Natural killer cell (primary cell): ENCODE measurements around the gene CMTM8. TPM values are rescaled to one million over a fixed set of nuclear protein-coding genes. Genes with fewer than 3 reads are reported as not detected.

Source experiments
- ATAC-seq, 3 donors: fragments of 150-1000 bp in 2 of 3; fragments of 200-7000 bp in 1 of 3; cut with Tn5 transposase; 1 replicate in 1 of 3; 2 replicates in 2 of 3; pipeline ENCODE4 v1.10.0; 2021; ENCODE audit warnings: mild to moderate bottlenecking in 2 of 3, moderate library complexity in 2 of 3
- DNase-seq, 2 donors: peaks; one replicate each; pipeline versions ENCODE4 v3.0.0 to v3.0.0-alpha.2; 2013 to 2021; ENCODE audit warnings: mixed read lengths in 1 of 2
- H3K27ac ChIP-seq: one replicate; pipeline ENCODE4 v1.5.1; 2013; ENCODE audit warnings: mild to moderate bottlenecking, low read length
- H3K27me3 ChIP-seq: one replicate; pipeline ENCODE4 v1.6.1; 2013; ENCODE audit warnings: low read length; ENCODE audit not compliant: control insufficient read depth, insufficient read depth
- H3K36me3 ChIP-seq: one replicate; pipeline ENCODE4 v1.6.1; 2013; ENCODE audit warnings: low read length; ENCODE audit not compliant: control insufficient read depth, insufficient read depth
- H3K4me1 ChIP-seq: one replicate; pipeline ENCODE4 v1.6.1; 2013; ENCODE audit warnings: low read length; ENCODE audit not compliant: control insufficient read depth, insufficient read depth
- H3K4me3 ChIP-seq: one replicate; pipeline ENCODE4 v1.5.1; 2013; ENCODE audit warnings: low read length
- H3K9me3 ChIP-seq: one replicate; pipeline ENCODE4 v1.6.1; 2013; ENCODE audit warnings: low read length; ENCODE audit not compliant: control insufficient read depth, insufficient read depth
- H3K27ac Mint-ChIP-seq, 2 donors: one replicate each; pipeline ENCODE4 v1.8.0; 2022; ENCODE audit warnings: mild to moderate bottlenecking in 2 of 2, mixed read lengths in 2 of 2, moderate library complexity in 1 of 2
- H3K27me3 Mint-ChIP-seq, 2 donors: one replicate each; pipeline ENCODE4 v1.8.0; 2022; ENCODE audit warnings: low read depth in 2 of 2, mixed read lengths in 2 of 2
- H3K36me3 Mint-ChIP-seq: one replicate; pipeline ENCODE4 v1.8.0; 2022; ENCODE audit warnings: mixed read lengths
- H3K4me1 Mint-ChIP-seq, 2 donors: one replicate each; pipeline ENCODE4 v1.8.0; 2022; ENCODE audit warnings: mixed read lengths in 2 of 2
- H3K4me3 Mint-ChIP-seq: one replicate; pipeline ENCODE4 v1.8.0; 2022; ENCODE audit warnings: mild to moderate bottlenecking, moderate library complexity, mixed read lengths
- H3K9me3 Mint-ChIP-seq, 2 donors: one replicate each; pipeline ENCODE4 v1.8.0; 2022; ENCODE audit warnings: mixed read lengths in 2 of 2
- CTCF ChIP-seq: fragments of 200-600 bp; IDR thresholded peaks from one replicate; pipeline ENCODE4 v1.8.0; 2022; ENCODE audit warnings: antibody characterized with exemption
- WGBS: methylation state at CpG from one replicate; pipeline ENCODE4 v1.1.7; 2013; ENCODE audit warnings: missing lambda C conversion rate; ENCODE audit not compliant: insufficient coverage; 5-methylcytosine and 5-hydroxymethylcytosine counted together
- intact Hi-C: fragments of 100-400 bp; cut with micrococcal nuclease; formaldehyde crosslinking; loops from one replicate; pipeline ENCODE4 v1.14.2; 2022
- total RNA-seq, 4 donors: library from RNA; stranded (reverse); fragments of 120-200 nt in 1 of 4; gene quantifications; one replicate each; pipeline versions ENCODE4 v1.2.3 to v1.2.4, GENCODE V29; 2013 to 2022

The CMTM8 gene
- total RNA-seq, 3 donors from 2014 or later (not counting 1 experiment from before 2014, with no cell fraction given), result 0.31 to 0.88 (median 0.83) TPM

GRCh38 chr3:32194653-32195052 is 43.8 kb upstream of the CMTM8 start:
- H3K4me3 Mint-ChIP-seq, result no peak overlapping the region
- DNase-seq, result no peak

GRCh38 chr3:32195995-32196540 is 42.4 kb upstream of the CMTM8 start:
- WGBS, result 78% methylated on average over 4 of the region's 4 CpGs

More at GRCh38 chr3:32194653-32195052, 43.8 kb upstream of the CMTM8 start:
- Mint-ChIP-seq H3K9me3 (no peaks in the 10 kb centered on the region), H3K36me3 (no peaks in the 10 kb centered on the region), H3K4me1 (no peaks in the 10 kb centered on the region), H3K27ac (no peak overlapping the region), H3K27me3 (peaks cover 11 to 19% of the 10 kb centered on the region in 2 donors)
- intact Hi-C loops, result no loop called here
- no peaks in the 10 kb centered on the region for H3K27me3 ChIP-seq
- H3K4me1 ChIP-seq, result no peaks in the 10 kb centered on the region
- H3K36me3 ChIP-seq, result no peaks in the 10 kb centered on the region
- 94% methylated on average over 1 of the region's 1 CpG for WGBS
- no peak for TF ChIP-seq CTCF
- no peak overlapping the region for H3K4me3 ChIP-seq
- H3K9me3 ChIP-seq, result no peaks in the 10 kb centered on the region
- no peak overlapping the region for H3K27ac ChIP-seq
- ATAC-seq, result no peak

GRCh38 chr3:32197991-32198390 is 40.5 kb upstream of the CMTM8 start:
- Histone ChIP-seq H3K4me3 (no peak overlapping the region), H3K27ac (no peak overlapping the region), H3K27me3 (no peaks in the 10 kb centered on the region), H3K4me1 (no peaks in the 10 kb centered on the region), H3K36me3 (no peaks in the 10 kb centered on the region), H3K9me3 (no peaks in the 10 kb centered on the region)
- WGBS, result 100% methylated on average over 1 of the region's 1 CpG
- no peak for TF ChIP-seq CTCF
- Mint-ChIP-seq H3K27ac (no peak overlapping the region), H3K4me1 (no peaks in the 10 kb centered on the region), H3K9me3 (no peaks in the 10 kb centered on the region), H3K4me3 (no peak overlapping the region), H3K36me3 (no peaks in the 10 kb centered on the region), H3K27me3 (peaks cover 15 to 26% of the 10 kb centered on the region in 2 donors)
- ATAC-seq (no peak), DNase-seq (no peak)
- intact Hi-C loops, result no loop called here

More at GRCh38 chr3:32195995-32196540, 42.4 kb upstream of the CMTM8 start:
- no peaks in the 10 kb centered on the region for H3K4me1 Mint-ChIP-seq
- Histone ChIP-seq H3K4me3 (no peak overlapping the region), H3K27me3 (no peaks in the 10 kb centered on the region), H3K36me3 (no peaks in the 10 kb centered on the region), H3K9me3 (no peaks in the 10 kb centered on the region), H3K27ac (no peak overlapping the region), H3K4me1 (no peaks in the 10 kb centered on the region)
- no peaks in the 10 kb centered on the region for H3K36me3 Mint-ChIP-seq
- H3K9me3 Mint-ChIP-seq, result no peaks in the 10 kb centered on the region
- H3K27ac Mint-ChIP-seq, result no peak overlapping the region
- DNase-seq (no peak), ATAC-seq (no peak)
- intact Hi-C loops, result no loop called here
- no peak for TF ChIP-seq CTCF
- H3K27me3 Mint-ChIP-seq, result peaks cover 11 to 30% of the 10 kb centered on the region in 2 donors
- no peak overlapping the region for H3K4me3 Mint-ChIP-seq

- WGBS, result 79% methylated on average over 3 of the region's 3 CpGs
- Histone ChIP-seq H3K4me3 (no peak overlapping the region), H3K27ac (no peak overlapping the region), H3K36me3 (no peaks in the 10 kb centered on the region), H3K9me3 (no peaks in the 10 kb centered on the region), H3K4me1 (no peaks in the 10 kb centered on the region), H3K27me3 (no peaks in the 10 kb centered on the region)
- intact Hi-C loops, result no loop called here
- no peaks in the 10 kb centered on the region for H3K4me1 Mint-ChIP-seq
- no peak for ATAC-seq
- H3K4me3 Mint-ChIP-seq, result no peak overlapping the region
- no peaks in the 10 kb centered on the region for H3K36me3 Mint-ChIP-seq
- no peak for DNase-seq
- no peak overlapping the region for H3K27ac Mint-ChIP-seq
- H3K9me3 Mint-ChIP-seq, result no peaks in the 10 kb centered on the region
- TF ChIP-seq CTCF, result no peak
- peaks cover 13 to 26% of the 10 kb centered on the region in 2 donors for H3K27me3 Mint-ChIP-seq
These were observed 39.8 kb upstream of the CMTM8 start for GRCh38 chr3:32198714-32199113.
